Embryonic facial prominence (tissue), 1 donor: ENCODE results near the gene GMCL1.
"Not testable (repeated sequence)": the region's sequence is repeated elsewhere in the genome, so short reads cannot be mapped to it uniquely, and the experiment has no call there.

ENCODE experiments used
- DNase-seq: peaks from one replicate; pipeline ENCODE4 v3.0.0-alpha.2; 2016; ENCODE audit errors: extremely low spot score

GMCL1 gene, protein sequence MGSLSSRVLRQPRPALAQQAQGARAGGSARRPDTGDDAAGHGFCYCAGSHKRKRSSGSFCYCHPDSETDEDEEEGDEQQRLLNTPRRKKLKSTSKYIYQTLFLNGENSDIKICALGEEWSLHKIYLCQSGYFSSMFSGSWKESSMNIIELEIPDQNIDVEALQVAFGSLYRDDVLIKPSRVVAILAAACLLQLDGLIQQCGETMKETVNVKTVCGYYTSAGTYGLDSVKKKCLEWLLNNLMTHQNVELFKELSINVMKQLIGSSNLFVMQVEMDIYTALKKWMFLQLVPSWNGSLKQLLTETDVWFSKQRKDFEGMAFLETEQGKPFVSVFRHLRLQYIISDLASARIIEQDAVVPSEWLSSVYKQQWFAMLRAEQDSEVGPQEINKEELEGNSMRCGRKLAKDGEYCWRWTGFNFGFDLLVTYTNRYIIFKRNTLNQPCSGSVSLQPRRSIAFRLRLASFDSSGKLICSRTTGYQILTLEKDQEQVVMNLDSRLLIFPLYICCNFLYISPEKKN

DNA sequence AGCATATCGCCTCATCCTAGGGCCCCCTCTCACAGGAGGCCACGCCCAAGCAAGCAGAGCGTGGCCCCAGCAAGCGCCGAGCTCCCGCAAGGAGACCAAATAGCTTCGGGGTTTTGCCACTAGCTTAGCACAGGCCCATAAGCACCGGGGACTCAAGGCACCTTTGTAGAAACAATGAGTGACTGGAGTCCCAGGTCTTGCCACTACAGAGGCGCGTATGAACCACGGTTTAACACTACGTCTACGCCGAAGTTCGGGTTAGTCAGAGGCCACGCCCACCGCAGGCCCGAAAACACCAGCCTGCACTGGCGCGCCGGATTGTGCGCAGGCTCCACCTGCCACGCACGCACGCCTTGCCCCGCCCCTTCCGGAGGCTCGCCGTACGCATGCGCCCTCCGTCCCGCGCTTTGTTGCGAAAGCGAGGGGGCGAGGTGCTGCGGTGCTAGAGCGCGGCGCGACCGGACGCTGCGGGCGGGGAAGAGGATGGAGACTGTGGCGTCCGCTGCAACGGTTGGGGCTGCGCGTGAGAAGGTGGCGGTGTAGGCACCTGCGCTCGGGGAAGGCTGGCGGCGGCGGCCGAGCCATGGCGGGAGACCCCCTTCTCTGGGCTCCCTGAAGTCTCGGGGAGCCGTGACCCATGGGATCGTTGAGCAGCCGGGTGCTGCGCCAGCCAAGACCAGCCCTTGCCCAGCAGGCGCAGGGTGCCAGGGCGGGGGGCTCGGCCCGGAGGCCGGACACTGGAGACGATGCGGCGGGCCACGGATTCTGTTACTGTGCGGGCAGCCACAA is at the start of gene GMCL1:
Gene GMCL1, plus strand, starts transcription at position 405 of the 789 bp plus-strand sequence. Its CDS starts 233 bp downstream, at position 638.
- DNase-seq: peak; percentile 91

DNA sequence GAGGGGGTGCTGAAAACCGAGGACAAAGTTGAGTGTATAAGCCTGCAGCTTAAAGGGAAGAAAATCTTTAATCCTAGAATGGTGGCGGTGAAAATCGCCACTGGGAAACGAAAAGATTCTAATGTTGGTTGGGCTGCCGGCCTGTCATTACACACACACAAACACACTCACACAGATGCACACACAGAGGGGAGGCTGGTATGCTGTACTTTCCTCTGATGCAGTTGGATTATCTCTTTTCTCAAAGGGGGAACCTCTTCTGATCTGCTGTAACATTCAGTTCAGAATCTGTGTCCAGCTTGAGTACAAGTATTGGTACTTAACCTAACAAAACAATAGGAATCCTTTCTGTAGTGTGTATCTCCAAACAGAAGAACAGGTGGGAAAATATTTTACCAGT is 48.5 kb upstream of the GMCL1 start:
- no peak for DNase-seq

DNA sequence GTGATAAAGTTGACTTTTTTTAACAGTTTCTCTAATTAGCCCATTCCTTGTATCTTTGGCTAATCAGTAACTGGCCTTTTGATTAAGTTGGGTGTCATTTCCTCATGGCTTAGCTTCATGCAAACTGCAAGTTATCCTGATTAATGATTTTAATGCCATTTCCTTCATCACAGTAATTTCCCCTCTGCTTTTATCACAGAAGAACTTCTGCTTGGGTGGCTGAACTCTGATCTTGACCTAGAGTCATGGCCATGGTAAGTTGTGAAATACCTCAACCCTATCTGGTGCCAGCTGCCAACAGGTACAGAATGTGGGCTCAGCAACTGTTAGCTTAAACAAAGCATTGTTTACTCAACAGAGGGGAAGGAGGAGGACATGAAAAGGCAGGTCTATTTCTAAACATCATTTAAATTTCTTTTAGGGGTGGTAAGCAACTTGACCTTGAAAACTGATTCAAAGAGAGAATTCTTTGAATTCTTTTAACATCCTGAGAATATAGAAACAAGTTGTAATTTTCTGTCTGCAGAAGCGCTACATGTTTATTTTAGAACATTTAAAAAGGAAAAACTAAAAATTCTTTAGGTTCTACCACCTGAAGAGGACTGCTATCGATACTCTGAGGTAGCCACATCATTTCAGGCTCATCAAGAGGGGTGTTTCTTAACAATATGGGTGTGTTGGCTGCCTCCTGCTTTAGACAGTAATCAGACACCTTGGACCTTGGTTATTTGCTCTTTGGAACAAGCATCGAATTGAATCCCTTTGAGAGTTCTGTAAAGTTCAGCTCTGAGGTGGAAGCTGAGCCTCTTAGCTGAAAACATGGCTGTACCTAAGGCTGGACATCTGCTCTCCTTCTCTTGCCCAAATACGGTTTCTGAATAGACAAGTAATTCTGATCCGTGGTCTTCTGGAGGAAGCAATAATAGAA is 47.9 kb upstream of the GMCL1 start:
- DNase-seq: no peak

DNA sequence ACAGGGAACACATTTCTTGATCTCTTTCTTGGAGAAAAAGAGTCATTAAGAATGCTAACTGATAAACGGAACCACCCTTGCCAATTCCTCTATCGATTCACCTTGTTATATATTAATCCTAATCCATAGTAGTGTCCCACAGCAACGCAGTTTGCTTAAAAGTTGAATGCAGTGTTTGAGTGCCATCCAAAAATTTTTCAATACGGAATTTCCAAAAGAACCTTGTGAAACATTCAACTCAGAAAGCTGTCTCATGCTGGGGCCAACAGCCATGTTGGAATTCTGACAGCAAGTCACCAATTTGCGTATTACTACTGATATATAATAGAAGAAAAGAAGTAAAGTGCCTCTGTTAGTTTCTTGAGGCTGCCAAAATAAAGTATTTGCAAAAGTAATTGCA is 45.2 kb upstream of the GMCL1 start:
- DNase-seq: no peak

DNA sequence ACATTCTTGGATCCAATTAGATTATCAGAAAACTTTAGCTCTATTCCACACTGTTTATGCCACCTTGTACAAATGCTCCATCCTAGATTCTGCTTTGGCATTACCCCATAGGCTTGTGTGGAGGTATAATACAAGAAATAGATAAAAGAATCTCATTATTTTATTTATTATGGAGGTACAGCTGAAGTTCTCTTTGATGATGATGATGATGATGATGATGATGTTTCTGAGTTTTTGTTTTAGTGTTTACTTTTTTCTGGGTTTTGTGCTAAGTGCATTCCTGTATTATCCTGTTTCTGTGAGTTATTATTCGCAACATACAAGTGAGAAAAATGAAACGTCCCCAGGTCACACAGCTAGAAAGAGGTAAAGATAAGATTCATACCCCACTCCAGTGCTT is 44.1 kb upstream of the GMCL1 start:
- DNase-seq: no peak

DNA sequence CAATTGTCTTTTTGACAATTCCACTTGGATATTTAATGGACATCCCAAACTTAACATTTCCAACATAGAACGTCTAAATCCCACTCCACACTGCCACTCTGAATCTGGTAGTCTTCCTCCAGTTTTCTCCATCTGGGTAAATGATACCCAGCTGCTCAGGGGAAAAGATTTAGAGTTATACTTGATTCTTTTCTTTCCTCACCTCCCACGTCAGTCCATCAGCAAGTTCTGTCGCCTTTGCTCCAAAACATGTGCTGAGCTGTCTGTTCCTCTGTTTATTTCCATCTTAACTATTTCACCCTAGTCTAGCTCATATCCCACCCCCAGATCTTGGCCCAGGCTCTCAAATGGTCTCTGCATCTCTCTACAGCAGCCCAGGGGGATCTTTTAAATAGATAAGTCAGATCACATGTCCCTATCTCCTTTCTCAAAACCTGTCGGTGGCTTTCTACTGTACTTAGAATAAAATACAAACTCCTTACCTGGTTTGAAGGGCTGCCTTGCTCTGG is 43.4 kb upstream of the GMCL1 start:
- no peak for DNase-seq

DNA sequence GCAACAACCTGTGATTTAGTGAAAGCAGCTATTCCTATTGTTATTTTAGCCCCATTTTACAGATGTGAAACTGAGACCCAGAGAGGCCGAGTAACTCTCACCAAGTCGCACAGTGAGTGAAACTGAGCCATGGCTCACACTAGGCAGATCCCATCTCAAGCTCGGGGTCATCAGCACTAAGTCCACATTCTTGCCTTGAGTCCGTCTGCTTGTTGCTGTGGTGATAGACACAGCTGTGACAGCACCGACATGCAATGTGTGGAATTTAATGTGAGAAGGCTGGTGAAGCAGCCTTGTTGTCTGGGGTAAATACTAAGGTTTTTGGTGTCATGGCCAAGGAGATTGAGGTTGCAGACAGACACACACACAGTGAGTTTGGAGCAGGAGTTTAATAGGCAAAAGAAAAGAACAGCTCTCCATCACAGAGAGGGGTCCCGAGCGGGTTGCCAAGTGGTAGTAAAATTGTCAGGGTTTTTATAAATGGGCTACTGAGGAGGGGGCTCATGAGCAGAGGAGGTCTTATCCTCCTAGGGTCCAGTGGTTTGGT is 40.2 kb upstream of the GMCL1 start:
- DNase-seq: no peak

DNA sequence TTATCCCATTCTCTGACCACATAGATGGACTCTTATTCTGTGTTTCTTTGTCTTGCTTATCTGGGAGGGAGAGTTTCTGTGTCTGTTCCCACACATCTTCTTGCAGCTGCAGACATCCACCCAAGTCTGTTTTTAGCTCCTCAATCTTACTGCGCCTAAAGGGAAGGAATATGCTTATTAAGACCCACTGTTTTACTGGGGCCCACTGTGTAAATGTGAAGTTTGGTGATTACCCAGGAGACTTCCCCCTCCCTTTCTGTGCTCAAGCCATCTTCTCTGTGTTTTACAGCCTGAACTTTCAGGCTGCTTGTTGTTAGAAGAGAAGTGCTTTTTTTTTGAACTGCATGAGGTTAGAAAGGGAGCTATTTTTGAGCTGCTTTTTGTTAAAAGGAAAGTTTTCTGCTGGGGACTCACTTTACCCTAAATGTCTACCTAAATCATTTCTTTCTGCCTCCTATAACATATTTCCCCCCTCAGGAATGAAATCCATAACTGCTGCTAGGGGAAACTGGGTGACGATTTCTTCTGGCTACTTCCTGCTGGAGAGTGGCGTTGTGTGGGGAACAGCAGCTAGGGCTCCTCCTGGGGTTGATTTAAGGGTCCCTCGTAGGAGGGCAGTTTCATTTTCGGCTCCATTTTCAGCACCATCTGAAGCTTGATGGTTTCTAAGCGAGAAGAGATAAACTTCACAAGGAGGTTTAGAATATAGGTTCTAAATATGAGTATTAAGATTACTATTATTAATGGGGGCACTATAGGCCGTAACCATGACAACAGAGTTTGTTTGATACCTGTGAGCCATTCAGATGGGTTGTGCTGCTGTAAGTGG is 39.5 kb upstream of the GMCL1 start:
- no peak for DNase-seq

DNA sequence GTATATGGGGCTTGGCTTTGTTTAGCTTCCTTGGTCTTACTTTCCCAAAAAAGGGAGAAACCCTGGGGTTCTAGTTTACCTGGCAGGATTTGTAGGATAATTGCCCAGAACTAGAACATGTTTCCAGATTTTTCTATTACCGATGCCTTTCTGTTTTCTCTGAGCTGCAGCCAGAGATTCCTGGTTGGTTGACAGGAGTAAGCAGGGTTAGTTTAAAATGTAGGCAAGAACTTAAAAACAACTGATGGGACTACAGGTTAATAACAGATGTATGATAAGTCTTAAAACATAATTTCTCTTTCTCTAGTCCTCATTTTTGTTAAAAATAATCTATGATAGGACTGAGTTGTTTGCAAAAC is 38.9 kb upstream of the GMCL1 start:
- no peak for DNase-seq

DNA sequence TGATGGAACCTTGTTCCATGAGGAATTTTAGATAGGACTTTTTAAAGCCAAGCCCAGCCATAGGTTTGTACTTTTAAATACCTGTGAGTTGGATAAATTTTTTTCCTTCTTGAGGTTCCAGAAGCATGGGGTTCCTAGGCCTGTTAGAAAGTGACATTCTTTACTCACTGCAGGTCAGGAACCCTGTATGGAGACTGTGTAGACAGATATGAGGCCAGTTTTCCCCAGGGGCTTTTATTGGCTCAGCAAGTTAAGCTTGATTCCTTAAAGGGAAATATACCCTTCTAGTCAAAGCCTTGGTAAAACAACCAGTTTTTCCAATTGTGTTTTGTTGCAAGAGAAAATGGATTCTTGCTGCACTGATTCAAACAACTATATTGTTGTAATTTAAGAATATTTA is 38.4 kb upstream of the GMCL1 start:
- DNase-seq: no peak

DNA sequence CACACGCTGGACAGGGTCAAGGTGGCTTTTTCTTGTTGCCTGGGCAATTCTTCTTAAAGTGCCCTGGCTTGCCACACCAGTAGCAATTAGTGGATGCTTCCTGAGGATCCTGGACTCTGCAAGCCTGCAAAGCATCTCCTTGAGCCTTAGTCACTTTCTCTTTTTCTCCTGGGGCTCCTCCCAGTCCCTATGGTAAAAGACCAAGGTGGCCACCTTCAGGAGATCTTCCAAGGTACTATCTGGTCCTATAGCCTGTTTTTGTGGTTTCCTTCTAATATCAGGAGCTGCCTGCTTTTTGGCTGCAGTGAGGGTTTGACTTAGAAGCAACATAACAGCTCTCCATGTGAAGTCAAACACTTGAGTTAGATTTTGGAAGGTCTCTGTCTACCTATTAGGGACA is 33.3 kb upstream of the GMCL1 start:
- DNase-seq: no peak

DNA sequence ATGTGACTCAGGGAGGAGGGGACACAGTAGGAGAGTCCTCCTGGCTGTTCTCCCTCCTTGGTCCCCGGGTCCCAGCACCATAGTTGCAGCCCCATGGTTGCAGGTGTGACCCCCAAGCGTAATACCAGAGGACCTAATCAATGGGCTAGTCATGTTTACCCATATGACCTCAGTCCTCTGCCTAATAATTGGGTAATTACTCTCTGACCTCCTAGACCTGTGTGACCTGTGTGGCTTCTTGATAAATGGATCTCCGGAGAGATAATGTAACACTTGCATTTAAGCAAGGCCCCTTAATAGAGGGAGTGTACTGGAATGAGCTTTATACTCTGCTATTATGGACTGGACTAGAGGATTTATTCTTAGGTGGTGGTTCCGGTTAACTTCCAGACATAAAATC is 32.2 kb upstream of the GMCL1 start:
- DNase-seq: no peak

DNA sequence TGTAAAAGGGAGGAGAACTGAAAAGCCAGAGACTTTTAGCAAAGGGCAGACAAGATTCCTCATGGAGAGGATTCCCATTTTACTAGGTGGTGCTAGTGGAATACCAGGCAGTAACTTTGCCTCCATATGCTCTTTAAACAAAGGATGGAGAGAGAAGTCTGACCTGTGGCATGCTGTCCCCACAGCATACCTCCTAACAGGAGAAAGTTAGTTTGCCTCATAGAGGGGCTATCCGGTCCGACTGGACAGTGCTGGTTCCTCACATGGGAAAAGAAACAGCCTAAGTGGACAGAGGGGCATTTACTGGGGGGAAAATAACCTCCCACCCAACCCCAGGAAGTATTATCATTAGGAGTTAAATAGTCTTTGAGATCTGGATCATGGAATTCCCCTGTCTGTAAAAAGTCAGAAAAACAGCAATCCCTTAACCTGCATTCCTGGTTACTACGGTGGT is 31.6 kb upstream of the GMCL1 start:
- no peak for DNase-seq

DNA sequence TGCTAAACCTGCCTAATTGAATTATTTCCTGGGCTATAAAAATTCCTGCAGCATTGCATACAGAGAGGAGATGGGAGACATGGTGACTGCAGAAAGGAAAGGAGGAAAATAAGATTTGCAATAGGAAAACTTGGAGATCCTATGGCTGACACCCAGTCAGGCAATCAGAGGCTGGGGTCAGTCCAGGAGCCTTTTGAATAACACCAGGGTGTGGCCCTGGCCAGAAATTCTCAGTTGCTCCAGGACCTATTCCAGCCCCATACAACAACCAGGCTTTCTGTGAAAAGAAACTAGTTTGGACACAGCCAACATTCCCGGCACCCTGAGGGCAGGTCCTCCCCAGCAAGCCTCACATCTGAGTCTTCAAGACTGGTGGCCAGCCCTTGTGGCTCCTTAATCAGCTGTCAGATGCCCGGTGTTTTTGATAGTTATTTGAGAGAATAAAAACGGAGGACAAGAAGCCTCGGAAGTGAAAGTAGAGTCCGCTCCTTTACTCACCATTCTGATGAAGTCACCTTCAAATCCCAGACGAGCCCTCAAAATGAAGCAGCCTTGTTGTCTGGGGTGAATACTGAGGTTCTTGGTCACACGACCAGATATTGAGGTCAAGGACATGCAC is 31.1 kb upstream of the GMCL1 start:
- peak; percentile 10 for DNase-seq

DNA sequence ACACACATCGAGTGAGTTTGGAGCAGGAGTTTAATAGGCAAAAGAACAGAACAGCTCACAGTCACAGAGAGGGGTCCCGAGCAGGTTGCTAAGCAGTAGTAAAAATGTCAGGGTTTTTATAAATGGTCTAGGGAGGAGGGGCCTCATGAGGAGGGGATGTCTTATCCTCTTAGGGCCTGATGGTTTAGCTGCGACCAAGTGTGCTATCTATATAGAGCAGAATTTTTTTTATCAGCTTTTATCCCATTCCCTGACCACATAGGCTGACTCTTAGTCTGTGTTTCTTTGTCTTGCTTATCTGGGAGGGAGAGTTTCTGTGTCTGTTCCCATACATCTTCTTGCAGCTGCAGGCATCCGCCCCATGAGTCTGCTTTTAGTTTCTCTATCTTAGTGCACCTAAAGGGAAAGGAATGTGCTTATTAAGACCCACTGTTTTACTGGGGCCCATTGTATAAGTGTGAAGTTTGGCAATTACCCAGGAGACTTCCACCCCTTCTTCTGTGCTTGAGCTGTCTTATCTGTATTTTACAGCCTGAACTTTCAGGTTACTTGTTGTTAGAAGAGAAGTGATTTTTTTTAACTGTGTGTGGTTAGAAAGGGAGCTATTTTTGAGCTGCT is 30.4 kb upstream of the GMCL1 start:
- no peak for DNase-seq

DNA sequence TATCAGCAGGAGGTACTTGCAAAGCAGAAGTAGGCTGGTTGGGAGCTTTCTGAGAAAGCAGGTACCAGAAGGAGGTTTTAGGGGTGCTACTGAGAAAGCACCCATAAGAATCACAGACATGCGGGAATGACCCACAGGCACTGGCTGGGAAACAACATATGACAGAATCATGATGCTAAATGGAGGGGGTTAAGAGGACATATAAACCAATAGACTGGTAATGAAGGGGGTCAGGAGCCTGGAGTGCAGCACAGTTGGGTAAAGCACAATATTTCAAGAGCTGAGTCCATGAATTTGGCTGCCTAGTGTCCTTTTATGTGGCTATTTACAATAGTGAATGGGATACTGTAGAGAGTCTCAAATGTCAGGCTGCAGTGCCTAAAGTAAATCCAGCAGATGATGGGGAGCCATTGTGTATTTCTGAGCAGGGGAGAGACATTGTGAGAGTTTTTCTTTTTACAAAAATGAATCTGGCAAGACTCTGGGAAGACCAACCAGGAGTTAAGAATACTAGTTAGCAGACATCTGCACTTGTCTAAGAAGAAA is 27.6 kb upstream of the GMCL1 start:
- no peak for DNase-seq

DNA sequence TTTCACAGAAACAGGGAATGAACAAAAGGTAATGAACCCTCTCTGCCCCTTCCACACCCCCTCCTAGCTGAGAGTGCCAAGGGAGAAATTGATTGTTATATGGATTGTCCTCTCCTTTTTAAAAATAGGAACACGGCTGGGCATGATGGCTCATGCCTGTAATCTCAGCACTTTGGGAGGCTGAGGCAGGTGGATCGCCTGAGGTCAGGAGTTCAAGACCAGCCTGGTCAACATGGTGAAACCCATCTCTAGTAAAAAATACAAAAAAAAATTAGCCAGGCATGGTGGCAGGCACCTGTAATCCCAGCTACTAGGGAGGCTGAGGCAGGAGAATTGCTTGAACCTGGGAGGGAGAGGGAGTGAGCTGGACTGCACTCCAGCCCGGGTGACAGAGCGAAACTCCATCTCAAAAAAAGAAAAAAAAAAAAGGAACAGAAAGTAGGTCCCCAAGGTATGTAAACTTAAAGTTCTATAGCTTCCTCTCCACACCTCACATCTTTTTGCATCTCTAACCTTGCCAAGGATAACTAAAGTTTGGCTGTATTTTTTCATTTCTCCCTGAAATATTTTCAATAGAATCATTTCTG is 26.6 kb upstream of the GMCL1 start:
- not testable (repeated sequence) for DNase-seq

DNA sequence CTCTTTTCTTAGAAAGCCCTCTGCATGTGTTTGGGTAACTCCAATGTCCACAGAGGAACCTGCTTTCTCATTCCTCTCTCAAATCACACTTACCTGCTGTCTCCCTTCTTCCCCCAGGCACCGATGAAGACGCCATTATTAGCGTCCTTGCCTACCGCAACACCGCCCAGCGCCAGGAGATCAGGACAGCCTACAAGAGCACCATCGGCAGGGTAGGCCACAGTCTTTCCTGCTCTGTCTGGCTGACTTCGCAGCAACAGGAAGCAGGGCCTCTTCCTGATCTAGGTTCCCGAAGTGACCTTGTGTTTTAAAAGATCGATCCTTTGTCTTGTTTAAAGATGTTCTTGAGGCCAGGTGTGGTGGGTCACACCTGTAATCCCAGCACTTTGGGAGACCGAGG is 25.0 kb upstream of the GMCL1 start:
- no peak for DNase-seq

DNA sequence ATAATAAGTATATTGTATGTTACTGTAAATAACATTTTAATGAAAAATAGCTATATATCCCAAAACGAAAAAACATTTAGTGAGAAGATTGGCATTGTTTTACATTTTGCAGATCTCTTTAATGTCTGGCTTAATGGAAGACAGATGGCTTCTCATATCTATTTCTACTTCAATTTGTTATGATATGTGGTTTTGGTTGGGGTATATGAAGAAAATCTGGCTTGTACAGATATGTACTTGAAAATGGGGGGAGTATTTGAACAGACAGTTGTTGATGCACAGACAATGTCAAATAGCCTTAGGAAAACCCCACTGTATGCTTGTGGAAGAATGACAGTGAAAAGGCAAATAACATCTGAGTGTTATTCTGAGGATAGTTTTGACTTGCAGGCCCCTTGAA is 23.6 kb upstream of the GMCL1 start:
- DNase-seq: no peak
